SIG-M5 treated with dmso at 0.1 percent for 504 hours (cell line): ENCODE data around the gene GPRC5A.
"Not testable (repeated sequence)": the region's sequence is repeated elsewhere in the genome, so short reads cannot be mapped to it uniquely, and the experiment has no call there.

Source experiments
- DNase-seq: peaks from one replicate; lab custom pipeline; 2025; ENCODE audit not compliant: unreplicated experiment; lab: John Stamatoyannopoulos, UW

GPRC5A gene

GRCh38 chr12:12891080-12891880 is at the start of gene GPRC5A:
Gene GPRC5A, plus strand, starts transcription at chr12:12891562. Its CDS starts 16,688 bp downstream, at chr12:12908250.
- peak; percentile 51 for DNase-seq

DNA sequence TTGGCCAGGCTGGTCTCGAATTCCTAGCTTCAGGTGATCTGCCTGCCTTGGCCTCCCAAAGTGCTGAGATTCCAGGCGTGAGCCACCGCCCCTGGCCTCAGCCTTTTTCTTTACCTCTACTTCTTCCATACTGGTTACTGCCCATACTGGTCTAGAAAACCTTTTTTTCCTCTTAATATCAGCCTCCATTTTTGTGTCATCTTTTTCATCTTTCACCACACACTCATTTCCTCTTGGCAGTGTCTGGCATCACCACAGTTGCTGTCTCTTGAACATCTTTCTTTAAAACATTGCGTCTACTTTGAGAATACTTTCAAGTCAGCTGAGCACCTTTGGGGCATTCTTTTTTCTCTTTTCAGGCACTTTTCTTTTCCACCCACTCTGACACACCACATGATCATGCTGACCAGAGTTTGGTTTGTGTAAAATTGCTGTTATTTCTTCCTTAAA is 45.5 kb upstream of the GPRC5A start:
- DNase-seq = no peak

DNA sequence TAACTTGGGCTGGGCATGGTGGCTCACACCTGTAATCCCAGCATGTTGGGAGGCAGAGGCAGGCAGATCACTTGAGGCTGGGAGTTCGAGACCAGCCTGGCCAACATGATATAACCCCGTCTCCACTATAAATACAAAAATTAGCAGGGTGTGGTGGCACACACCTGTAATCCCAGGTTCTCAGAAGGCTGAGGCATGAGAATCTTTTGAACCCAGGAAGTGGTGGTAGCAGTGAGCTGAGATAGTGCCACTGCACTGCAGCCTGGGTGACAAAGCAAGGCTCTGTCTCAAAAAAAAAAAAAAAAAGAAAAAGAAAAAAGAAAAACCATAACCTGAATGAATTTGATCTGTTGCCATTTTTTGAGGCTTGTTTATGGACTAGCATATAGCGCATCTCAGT is 44.6 kb upstream of the GPRC5A start:
- not testable (repeated sequence) for DNase-seq

DNA sequence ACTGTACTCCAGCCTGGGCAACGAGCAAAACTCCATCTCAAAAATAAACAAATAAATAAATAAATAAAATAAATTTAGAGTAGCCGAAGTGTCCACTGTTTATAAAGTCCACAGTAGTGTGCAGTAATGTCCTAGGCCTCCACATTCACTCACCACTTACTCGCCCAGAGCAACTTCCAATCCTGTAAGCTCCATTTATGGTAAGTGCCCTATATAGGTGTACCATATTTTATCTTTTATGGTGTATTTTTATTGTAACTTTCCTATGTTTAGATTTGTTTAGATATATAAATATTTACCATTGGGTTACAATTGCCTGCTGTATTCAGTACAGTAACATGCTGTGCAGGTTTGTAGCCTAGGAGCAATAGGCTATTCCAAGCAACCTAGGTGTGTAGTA is 37.9 kb upstream of the GPRC5A start:
- no peak for DNase-seq

DNA sequence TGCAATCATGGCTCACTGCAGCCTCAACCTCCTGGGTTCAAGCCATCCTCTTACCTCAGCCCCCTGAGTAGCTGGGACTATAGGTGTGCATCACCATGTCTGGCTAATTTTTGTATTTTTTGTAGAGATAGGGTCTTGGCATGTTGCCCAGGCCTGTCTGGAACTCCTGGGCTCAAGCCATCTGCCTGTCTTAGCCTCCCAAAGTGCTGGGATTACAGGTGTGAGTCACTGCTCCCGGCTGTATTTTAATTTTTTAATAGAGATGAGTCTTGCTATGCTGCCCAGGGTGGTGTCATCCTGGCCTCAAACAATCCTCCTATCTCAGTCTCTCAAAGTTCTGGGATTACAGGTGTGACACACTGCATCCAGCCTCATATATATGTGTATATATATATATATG is 31.7 kb upstream of the GPRC5A start:
- DNase-seq = no peak

DNA sequence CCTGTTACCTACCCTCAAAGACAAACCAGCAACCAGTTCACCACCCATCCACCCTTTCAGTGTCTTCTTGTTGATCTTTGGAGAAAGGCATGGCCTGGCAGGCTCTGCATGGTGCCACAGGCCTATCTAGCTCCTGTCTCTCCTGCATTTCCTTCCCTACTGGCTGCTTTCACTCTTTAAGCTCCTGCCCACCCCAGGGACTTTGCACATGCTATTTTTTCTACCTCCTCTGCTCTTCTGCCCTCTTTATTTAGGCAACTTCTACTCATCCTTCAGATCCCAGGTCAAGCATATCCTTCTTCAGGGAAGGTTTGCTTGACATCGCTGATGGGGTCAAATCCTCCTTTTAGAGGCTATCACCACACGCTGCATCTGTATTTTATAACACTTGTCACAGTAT is 27.1 kb upstream of the GPRC5A start:
- DNase-seq = no peak

- no peak for DNase-seq
These were observed 22.7 kb upstream of the GPRC5A start for GRCh38 chr12:12868477-12869235.

DNA sequence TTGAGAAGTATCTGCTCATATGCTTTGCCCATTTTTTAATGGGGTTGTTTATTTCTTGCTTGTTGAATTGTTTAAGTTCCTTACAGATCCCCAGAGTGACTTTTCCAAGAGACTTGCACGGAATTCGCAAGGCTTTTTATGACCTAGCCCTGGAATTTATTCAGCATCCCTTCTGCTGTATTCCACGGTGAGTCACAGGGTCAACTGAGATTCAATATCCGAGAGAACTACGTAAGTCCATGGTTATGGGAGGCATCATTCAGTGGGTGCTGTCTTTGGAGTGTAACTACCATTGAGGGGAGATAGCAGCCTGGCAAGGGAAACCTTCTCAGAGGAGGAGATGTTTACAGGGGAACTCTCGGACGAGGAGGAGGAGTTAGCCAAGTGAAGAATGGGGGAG is 20.9 kb upstream of the GPRC5A start:
- DNase-seq = no peak

GRCh38 chr12:12871587-12872138 is 19.7 kb upstream of the GPRC5A start:
- no peak for DNase-seq

DNA sequence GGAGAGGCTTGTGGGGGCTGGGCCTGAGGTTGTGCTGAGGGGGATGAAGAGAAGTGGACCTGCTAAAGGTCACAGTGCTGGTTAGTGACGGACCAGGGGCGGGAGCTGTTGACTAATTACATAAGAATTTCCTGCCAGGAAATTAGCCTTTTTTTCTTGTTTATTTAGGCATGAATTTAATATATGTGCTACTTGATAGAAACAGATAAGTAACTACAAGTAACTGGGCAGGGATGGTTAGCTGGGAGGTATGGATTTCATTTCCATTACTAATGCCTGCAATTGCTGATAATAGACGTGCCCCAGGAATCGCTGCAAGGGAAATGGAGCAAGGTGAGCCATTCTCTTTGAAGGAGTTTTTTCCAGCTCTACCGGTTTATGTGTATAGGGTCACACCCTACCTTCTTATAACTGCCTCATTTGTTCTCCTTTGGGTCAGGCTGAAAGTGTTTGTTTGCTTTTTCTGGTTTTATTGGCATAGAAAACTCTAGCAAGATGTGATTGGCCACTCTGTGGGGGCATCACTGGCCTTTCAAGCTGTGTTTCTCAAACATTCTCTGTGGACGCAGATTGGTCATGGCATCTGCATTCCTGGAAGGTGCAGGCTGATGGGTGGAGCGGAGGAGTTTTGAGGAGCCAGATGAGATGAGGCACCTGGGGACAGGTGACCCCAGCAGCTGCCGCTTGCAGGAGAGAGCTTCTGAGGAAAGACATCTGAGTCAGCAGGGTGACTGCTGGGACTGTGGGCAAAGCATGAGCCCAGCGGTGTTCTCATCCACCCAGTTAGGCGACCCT is 19.0 kb upstream of the GPRC5A start:
- peak; percentile 81 for DNase-seq

- no peak for DNase-seq
These were observed 18.5 kb upstream of the GPRC5A start for GRCh38 chr12:12872934-12873275.

DNA sequence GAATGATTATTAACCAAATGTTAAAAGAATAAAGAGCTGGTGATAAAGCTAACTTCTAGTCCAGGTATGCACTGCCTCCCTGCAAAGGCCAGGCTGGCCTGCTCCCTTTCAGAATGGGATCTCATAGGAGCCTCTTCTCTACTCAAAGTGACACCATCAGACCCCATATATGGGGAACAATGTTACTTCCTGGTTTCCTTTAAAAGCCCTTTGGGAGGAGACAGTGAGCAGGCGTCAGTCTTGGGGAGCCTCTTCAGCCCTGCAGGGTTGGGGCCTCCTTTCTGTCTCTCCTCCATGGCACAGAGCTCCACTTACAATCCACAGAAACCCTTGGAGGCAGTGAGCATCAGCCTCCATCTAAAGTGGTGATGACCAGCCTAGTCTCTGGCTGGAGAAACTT is 17.3 kb upstream of the GPRC5A start:
- peak; percentile 38 for DNase-seq

- DNase-seq = not testable (repeated sequence)
These were observed 16.1 kb upstream of the GPRC5A start for GRCh38 chr12:12875301-12875700.

GRCh38 chr12:12877153-12877768 is 14.1 kb upstream of the GPRC5A start:
- DNase-seq = no peak

- DNase-seq = no peak
These were observed 13.4 kb upstream of the GPRC5A start for GRCh38 chr12:12877781-12878455.

DNA sequence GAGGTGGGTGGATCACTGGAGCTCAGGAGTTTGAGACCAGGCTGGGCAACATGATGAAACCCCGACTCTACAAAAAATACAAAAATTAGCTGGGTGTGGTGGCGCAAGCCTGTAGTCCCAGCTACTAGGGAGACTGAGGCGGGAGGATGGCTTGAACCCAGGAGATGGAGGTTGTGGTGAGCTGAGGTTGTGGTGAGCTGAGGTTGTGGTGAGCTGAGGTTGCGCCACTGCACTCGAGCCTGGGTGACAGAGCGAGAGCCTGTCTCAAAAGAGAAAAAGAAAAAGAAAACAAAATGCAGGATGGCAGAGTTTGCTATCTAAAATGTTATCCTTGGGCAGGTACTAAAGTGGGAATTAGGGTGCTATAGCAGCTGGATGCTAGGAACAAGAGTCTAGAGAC is 10.8 kb upstream of the GPRC5A start:
- no peak for DNase-seq

DNA sequence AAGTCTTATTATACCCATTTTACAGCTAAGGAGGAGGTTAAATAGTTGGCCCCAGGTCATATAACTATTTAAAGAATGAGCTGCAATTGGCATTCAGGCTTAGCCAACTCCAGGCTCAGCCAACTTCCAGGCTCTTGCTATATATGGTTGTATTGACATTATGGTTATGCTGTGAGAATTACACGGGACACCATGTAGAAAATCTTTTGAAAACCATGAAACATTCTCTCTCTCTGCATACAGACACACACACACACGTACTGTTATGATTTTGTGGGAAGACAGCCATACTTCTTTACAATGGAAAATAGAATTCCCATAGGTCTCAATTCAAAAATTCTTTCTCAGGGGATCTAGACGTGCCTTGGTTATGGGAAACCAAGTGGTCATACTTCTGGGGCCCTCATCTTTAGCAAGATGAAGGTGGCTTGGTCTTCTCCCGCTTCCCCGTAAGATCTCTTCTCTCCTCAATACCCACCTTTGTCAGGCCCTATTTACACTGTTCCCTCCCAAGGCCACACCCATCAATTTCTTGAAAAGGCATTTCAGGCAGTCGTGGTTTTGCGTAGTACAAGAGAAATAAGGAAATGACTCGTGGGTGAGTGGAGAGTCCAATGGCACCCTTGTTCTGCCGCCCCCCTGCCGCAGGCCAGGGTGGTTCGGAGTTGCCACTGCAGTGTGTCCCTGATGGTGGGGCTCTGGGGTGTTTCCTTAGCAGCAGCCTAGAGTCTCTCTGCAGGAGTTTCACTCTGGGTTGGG is 10.0 kb upstream of the GPRC5A start:
- peak; percentile 75 for DNase-seq

- no peak for DNase-seq
These were observed 9.1 kb upstream of the GPRC5A start for GRCh38 chr12:12882288-12882687.

DNA sequence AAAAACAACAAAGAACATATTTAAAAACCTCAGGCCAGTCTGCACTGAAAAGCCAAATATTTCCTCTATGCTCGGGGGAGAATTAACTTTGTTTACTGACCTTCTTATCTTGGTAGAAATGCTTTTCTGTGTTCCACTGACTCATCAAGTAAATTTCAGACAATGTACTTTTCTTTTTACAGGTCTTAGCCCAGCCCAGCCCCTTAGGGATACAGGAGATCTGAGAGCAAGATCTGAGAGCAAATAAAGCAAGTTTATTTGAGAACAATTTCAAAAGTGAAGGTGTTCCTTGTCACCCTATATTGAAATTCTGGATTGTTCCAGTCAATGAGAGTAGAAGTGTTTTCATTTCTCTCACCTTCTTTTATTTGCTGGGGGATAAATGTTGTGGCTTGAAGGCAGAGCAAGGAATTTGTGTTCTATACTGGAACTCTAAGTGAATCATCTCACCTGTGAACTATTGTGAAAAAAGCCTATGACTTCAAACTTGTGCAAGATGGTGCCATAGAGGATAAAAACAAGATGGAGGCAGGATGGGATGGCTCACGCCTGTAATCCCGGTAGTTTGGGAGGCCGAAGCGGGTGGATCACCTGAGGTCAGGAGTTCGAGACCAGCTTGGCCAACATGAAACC is 7.9 kb upstream of the GPRC5A start:
- DNase-seq = peak; percentile 78
